ENCODE measurements around the gene INHBA.
A peak's percentile ranks its signal among the peaks of the same experiment; 100 is the strongest.

The INHBA gene

DNA sequence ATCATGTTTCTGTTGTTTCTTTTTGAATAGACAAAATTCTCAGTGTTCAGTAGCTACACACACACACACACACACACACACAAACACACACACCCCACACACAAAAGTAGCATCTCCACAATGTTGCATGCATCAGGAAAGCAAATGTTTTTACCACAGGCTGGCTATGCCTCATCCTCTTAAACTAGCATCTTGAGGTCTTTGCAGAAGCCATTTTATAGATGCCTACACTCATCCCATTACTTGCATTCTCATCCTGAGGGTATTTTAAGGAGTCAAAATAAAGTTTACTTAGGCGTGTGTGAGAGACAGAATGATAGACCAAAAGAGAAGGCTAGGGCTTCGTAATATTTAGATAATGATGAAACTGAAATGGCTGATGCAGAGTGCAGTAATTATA lies 7.9 kb upstream of the INHBA start:
- Histone ChIP-seq H3K9me3 (ENCODE audit: low read length) (no peaks in the 10 kb centered on the region), H3K4me1 (ENCODE audit: insufficient read depth, low read length) (peaks cover 3% of the 10 kb centered on the region), H3K27ac (ENCODE audit: low read depth, low read length) (no peak overlapping the region), H3K36me3 (ENCODE audit: insufficient read depth, low read length) (no peaks in the 10 kb centered on the region), H3K4me3 (ENCODE audit: low read depth in 1 of 2, low read length in 2 of 2) (no peak overlapping the region), H3K27me3 (ENCODE audit: control insufficient read depth in 1 of 2, insufficient read depth in 2 of 2, low read length in 2 of 2) (no peaks in the 10 kb centered on the region), H3K9ac (ENCODE audit: low read length) (no peak overlapping the region)

DNA sequence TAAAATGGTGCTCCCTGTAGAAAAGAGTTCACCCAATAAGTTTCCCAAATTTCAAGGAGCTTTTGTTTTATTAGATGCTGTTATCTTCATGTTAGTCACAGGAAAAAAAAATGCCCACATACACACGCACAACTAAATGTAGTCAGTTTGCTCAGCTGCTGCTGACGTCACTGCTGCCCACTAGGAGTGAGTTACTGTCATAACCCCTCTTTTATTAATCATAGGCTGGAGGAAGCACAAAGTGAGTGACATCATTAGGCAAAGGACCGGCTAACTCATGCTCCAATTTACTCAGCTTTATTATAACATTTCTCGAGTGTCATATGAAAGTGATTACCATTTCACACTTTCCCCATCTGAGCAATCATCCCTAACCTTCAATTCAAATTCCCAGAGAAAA lies 6.7 kb upstream of the INHBA start:
- H3K9me3 ChIP-seq (ENCODE audit: low read length), result no peaks in the 10 kb centered on the region
- H3K4me1 ChIP-seq (ENCODE audit: insufficient read depth, low read length), result peaks cover 8% of the 10 kb centered on the region
- H3K27me3 ChIP-seq (ENCODE audit: control insufficient read depth in 1 of 2, insufficient read depth in 2 of 2, low read length in 2 of 2), result no peaks in the 10 kb centered on the region
- H3K9ac ChIP-seq (ENCODE audit: low read length), result no peak overlapping the region
- no peak overlapping the region for H3K4me3 ChIP-seq (ENCODE audit: low read depth in 1 of 2, low read length in 2 of 2)
- no peaks in the 10 kb centered on the region for H3K36me3 ChIP-seq (ENCODE audit: insufficient read depth, low read length)
- H3K27ac ChIP-seq (ENCODE audit: low read depth, low read length), result no peak overlapping the region

DNA sequence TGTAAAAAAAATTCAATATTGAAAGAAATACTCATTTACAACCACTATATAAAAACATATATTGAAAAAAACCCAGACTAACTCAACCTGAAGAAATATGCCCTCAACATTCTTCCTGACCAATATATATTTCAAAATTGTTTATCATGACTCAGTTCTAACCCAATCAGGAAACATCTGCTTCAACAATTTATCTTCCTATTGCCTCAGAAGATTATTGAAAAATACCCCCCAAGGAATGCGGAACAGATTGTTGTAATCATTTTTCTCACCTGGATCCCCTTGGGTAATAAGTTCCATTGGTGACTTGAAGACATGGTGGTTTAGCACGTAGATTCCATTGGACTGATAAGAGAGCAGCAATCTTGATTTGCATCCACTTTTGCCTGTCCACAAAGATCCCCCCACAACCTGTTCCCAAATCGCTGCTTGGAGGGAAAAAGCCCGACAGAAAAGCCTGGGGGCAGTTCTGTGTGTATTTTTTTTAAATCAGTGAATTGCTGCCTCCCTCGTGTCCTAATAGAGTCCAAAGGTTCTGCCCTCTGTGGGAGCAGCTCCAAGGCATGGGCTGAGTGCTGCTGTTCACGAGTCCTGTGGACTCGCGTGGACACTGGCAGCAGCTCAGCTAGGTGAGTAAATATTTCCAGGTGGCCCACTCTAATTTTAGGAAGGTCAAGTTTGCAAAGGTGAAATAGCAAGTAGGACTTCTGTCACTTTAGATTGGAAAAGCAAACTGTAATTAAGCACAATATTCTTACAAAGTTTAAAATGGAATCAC lies 5.9 kb upstream of the INHBA start:
- Histone ChIP-seq H3K9me3 (ENCODE audit: low read length) (no peaks in the 10 kb centered on the region), H3K4me1 (ENCODE audit: insufficient read depth, low read length) (peaks cover 9% of the 10 kb centered on the region), H3K27ac (ENCODE audit: low read depth, low read length) (no peak overlapping the region), H3K9ac (ENCODE audit: low read length) (no peak overlapping the region), H3K27me3 (ENCODE audit: control insufficient read depth in 1 of 2, insufficient read depth in 2 of 2, low read length in 2 of 2) (no peaks in the 10 kb centered on the region), H3K36me3 (ENCODE audit: insufficient read depth, low read length) (no peaks in the 10 kb centered on the region), H3K4me3 (ENCODE audit: low read depth in 1 of 2, low read length in 2 of 2) (no peak overlapping the region)

DNA sequence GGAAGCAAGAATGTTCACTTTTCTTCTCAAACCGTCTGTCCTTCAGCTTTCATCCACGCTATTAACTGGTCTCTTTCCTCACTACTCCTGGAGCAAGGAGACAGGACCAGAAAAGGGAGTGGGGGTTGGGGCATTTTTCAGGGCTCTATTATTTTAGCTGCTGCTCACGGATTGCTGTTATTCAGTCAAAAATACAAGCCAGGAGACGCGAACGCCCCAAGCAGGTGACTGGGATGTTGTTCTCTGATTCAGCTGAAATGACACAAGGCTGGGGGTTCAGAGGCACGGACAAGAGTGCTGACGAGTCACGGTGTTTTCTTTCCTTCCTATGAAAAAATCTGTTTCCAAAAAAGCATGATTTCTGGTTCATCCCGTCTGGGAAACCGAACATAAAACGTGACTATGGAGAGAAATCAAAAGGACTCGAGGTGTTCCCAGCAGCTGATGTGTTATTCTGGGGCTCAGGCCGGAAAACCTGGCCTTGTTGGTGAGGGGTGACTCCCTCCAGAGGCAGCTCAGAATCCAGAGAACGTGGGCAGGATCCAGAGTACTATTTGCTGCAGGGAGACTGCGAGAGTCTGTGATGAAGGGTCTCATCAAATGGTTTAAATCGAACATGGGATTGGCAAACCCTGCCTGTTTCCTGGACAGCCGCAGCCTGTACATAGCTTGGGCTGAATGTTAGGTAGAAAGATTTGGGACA lies 3.5 kb upstream of the INHBA start:
- Histone ChIP-seq H3K4me3 (ENCODE audit: low read depth in 1 of 2, low read length in 2 of 2) (peak overlapping the region in 1 of 2 donors; percentile 70), H3K9ac (ENCODE audit: low read length) (no peak overlapping the region), H3K9me3 (ENCODE audit: low read length) (no peaks in the 10 kb centered on the region), H3K27me3 (ENCODE audit: control insufficient read depth in 1 of 2, insufficient read depth in 2 of 2, low read length in 2 of 2) (no peaks in the 10 kb centered on the region), H3K4me1 (ENCODE audit: insufficient read depth, low read length) (peaks cover 9% of the 10 kb centered on the region), H3K36me3 (ENCODE audit: insufficient read depth, low read length) (no peaks in the 10 kb centered on the region), H3K27ac (ENCODE audit: low read depth, low read length) (no peak overlapping the region)

DNA sequence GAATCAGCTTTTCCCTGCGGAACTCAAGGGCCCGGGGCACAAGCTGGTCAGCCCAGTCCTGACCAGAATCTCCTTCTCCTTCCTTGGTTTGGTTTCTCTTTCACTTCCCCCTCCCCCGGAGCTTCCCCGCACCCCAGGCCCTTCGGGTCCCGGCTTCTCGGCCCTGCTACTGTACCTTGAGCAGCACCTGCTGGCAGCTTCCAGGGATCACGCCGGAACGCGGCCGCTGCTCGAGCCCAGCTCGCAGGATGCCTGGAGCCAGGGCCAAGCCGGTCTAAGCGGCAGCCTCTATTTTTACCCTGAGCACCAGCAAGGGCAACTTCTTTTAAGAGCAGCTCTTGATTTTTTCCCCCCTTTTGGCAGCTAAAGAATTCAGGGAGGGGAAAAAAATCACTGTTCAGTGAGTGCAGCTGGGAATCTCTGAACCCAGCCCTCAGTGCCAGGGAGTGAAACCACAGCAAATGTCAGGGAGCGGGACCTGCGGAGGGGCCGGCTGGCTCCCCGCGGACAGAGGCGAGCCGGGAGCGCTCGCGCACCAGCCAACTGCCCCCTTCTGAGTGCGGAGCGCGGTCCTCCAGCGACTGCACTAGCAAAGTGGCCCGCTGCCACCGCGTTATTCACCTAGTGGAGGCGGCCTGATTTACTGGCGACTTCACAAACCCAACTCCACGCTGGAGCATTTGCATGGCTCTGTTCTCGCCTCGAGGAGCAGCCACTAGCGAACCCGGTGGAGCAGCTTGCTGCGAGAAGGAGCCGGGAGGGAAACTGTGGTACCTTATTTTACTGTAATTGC lies 2.4 kb upstream of the INHBA start:
- peaks cover 0 to 6% of the 10 kb centered on the region in 2 donors for H3K27me3 ChIP-seq (ENCODE audit: control insufficient read depth in 1 of 2, insufficient read depth in 2 of 2, low read length in 2 of 2)
- peaks cover 9% of the 10 kb centered on the region for H3K4me1 ChIP-seq (ENCODE audit: insufficient read depth, low read length)
- H3K9me3 ChIP-seq (ENCODE audit: low read length), result no peaks in the 10 kb centered on the region
- peak overlapping the region; percentile 50 to 70 for H3K4me3 ChIP-seq (ENCODE audit: low read depth in 1 of 2, low read length in 2 of 2)
- no peak overlapping the region for H3K9ac ChIP-seq (ENCODE audit: low read length)
- H3K27ac ChIP-seq (ENCODE audit: low read depth, low read length), result no peak overlapping the region
- no peaks in the 10 kb centered on the region for H3K36me3 ChIP-seq (ENCODE audit: insufficient read depth, low read length)

DNA sequence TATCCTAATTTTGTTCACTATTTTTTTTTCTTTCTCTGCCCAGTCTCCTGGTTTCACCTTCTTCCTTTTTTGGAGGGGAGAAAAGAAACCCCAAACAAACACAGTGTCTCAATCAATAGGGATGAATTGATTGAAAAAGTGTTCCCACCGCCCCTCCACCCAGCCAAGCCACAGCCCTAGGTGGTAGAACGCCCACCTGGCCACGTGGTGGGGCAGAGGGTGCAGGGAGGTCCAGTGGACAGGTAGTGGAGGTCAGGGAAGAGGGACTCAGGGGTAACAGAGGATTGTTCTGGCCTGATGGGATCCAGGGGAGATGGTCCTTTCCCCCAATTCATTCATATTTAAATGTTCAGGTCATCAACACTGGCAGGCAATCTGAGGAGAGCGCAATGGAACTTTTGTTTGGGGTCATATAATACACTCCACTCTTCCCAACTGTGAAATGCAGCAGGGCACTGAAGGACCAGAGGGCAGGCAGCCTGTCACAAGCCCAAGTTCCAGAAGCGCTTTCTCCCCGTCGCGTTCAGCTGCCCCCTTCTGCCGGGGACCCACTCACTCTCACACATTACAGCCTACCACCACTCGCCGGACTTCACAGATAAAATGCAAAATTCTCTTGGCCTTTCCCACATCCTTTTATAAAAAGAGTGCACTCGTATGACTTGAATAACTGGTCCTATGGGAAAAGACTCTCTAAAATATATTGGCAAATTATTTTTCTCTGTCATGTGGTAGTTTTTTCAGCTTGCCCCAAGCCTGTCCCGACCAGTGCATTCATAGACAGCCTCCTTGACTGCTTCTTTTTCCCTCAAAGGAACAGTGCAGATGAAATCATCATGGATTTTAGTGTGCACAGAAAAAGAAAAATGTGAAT lies 1.6 kb downstream of the INHBA start:
- H3K9ac ChIP-seq (ENCODE audit: low read length), result no peak overlapping the region
- H3K4me3 ChIP-seq (ENCODE audit: low read depth in 1 of 2, low read length in 2 of 2), result no peak overlapping the region
- H3K9me3 ChIP-seq (ENCODE audit: low read length), result no peaks in the 10 kb centered on the region
- peaks cover 4 to 6% of the 10 kb centered on the region in 2 donors for H3K27me3 ChIP-seq (ENCODE audit: control insufficient read depth in 1 of 2, insufficient read depth in 2 of 2, low read length in 2 of 2)
- H3K36me3 ChIP-seq (ENCODE audit: insufficient read depth, low read length), result no peaks in the 10 kb centered on the region
- H3K4me1 ChIP-seq (ENCODE audit: insufficient read depth, low read length), result peaks cover 9% of the 10 kb centered on the region
- H3K27ac ChIP-seq (ENCODE audit: low read depth, low read length), result no peak overlapping the region

DNA sequence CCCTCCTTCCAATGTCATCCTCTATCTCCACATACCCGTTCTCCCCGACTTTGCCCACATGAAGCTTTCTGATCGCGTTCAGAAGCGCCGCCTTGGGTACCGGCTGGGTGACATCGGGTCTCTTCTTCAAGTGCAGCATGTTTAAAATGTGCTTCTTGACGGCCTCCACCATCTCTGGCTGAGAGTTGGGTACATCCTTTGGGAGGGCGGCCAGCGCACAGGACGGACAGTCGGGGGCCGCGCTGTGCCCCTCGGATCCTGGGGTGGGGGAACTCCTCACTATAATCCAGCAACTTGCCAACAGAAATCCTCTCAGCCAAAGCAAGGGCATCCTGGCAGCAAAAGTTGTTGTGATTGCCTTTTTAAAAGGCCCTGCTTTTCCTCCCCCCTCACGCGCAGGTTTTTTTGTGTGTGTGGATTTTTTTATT lies 2.8 kb downstream of the INHBA start:
- Histone ChIP-seq H3K9me3 (ENCODE audit: low read length) (no peaks in the 10 kb centered on the region), H3K9ac (ENCODE audit: low read length) (no peak overlapping the region), H3K4me3 (ENCODE audit: low read depth in 1 of 2, low read length in 2 of 2) (peak overlapping the region in 1 of 2 donors; percentile 28), H3K27me3 (ENCODE audit: control insufficient read depth in 1 of 2, insufficient read depth in 2 of 2, low read length in 2 of 2) (peaks cover 4 to 6% of the 10 kb centered on the region in 2 donors), H3K27ac (ENCODE audit: low read depth, low read length) (no peak overlapping the region), H3K4me1 (ENCODE audit: insufficient read depth, low read length) (peaks cover 3% of the 10 kb centered on the region), H3K36me3 (ENCODE audit: insufficient read depth, low read length) (no peaks in the 10 kb centered on the region)

DNA sequence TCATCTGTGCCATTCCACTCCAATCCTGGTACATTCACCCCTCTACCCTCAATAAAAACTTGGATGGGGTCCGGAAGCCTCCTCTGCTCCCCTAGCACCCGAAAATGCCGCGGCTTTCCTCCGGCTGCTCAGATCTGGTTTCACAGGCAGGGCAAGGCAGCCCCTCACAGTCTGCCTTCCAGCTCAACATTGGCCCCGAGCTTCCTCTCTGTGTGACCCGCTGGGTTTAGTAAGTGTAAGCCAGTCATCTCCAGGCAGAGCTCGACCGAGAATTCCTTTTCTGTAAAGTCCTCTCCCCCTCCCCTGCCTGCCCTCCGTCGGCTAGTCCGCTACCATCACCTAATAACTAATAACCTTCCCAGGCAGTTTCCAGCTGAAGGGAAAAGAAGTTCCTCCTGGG lies 3.4 kb downstream of the INHBA start:
- Histone ChIP-seq H3K9me3 (ENCODE audit: low read length) (no peaks in the 10 kb centered on the region), H3K4me3 (ENCODE audit: low read depth in 1 of 2, low read length in 2 of 2) (no peak overlapping the region), H3K9ac (ENCODE audit: low read length) (no peak overlapping the region), H3K27me3 (ENCODE audit: control insufficient read depth in 1 of 2, insufficient read depth in 2 of 2, low read length in 2 of 2) (peaks cover 4 to 6% of the 10 kb centered on the region in 2 donors), H3K36me3 (ENCODE audit: insufficient read depth, low read length) (no peaks in the 10 kb centered on the region), H3K4me1 (ENCODE audit: insufficient read depth, low read length) (no peaks in the 10 kb centered on the region), H3K27ac (ENCODE audit: low read depth, low read length) (no peak overlapping the region)

DNA sequence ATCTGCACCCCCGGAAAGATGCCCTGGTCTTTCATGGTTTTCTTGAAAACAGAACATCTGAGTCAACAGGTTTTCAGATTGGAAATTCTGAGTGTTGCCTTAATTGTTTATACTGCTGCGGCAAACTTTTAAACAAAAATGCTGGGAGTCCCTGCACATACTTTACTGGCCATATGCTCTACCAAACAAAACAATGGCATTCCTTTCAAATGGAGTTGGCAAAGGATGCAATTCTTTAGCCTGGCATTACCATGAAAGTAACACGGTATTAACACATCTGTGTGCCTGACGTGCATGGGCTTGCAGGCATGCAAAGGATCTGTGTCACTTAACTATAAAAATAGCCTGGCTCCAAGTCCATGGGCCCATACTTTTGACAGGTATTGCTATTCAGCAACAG lies 4.2 kb downstream of the INHBA start:
- no peak overlapping the region for H3K4me3 ChIP-seq (ENCODE audit: low read depth in 1 of 2, low read length in 2 of 2)
- no peaks in the 10 kb centered on the region for H3K9me3 ChIP-seq (ENCODE audit: low read length)
- peaks cover 4 to 6% of the 10 kb centered on the region in 2 donors for H3K27me3 ChIP-seq (ENCODE audit: control insufficient read depth in 1 of 2, insufficient read depth in 2 of 2, low read length in 2 of 2)
- H3K36me3 ChIP-seq (ENCODE audit: insufficient read depth, low read length), result no peaks in the 10 kb centered on the region
- H3K4me1 ChIP-seq (ENCODE audit: insufficient read depth, low read length), result no peaks in the 10 kb centered on the region
- no peak overlapping the region for H3K9ac ChIP-seq (ENCODE audit: low read length)
- H3K27ac ChIP-seq (ENCODE audit: low read depth, low read length), result no peak overlapping the region

DNA sequence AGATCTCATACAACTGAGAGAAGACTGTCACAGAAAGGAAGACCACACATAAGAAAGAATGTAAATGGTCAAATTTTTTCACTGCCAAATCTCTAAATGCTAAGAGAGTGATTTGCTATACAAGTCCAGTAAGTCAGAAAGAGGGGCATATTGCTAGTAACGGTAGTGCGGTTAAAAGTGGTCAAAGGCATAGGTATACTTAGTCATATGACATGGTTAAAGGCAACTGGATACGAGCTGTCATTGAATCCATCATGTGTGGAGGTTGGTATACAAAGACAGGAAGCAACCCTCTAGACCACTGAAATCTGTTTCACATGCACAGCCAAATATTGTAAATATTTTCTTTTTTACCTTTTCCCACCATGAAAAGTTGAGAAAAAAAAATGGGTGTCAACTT lies 4.8 kb downstream of the INHBA start:
- H3K36me3 ChIP-seq (ENCODE audit: insufficient read depth, low read length), result no peaks in the 10 kb centered on the region
- no peak overlapping the region for H3K9ac ChIP-seq (ENCODE audit: low read length)
- no peak overlapping the region for H3K4me3 ChIP-seq (ENCODE audit: low read depth in 1 of 2, low read length in 2 of 2)
- peaks cover 4 to 6% of the 10 kb centered on the region in 2 donors for H3K27me3 ChIP-seq (ENCODE audit: control insufficient read depth in 1 of 2, insufficient read depth in 2 of 2, low read length in 2 of 2)
- H3K9me3 ChIP-seq (ENCODE audit: low read length), result no peaks in the 10 kb centered on the region
- H3K27ac ChIP-seq (ENCODE audit: low read depth, low read length), result no peak overlapping the region
- H3K4me1 ChIP-seq (ENCODE audit: insufficient read depth, low read length), result no peaks in the 10 kb centered on the region

All from muscle layer of colon (tissue), 2 donors.